GM21423 (cell line): ENCODE measurements around the gene ZNF454.

Source experiments
- ATAC-seq: cut with Tn5 transposase; IDR thresholded peaks from one replicate; pipeline ENCODE4 v1.9.1; 2021; ENCODE audit warnings: mild to moderate bottlenecking, moderate library complexity; ENCODE audit not compliant: unreplicated experiment

ZNF454 gene

GRCh38 chr5:178940569-178941360 lies at the start of gene ZNF454:
Gene ZNF454, plus strand, starts transcription at chr5:178941198. Its CDS starts 1,594 bp downstream, at chr5:178942792.
- ATAC-seq, result no peak

DNA sequence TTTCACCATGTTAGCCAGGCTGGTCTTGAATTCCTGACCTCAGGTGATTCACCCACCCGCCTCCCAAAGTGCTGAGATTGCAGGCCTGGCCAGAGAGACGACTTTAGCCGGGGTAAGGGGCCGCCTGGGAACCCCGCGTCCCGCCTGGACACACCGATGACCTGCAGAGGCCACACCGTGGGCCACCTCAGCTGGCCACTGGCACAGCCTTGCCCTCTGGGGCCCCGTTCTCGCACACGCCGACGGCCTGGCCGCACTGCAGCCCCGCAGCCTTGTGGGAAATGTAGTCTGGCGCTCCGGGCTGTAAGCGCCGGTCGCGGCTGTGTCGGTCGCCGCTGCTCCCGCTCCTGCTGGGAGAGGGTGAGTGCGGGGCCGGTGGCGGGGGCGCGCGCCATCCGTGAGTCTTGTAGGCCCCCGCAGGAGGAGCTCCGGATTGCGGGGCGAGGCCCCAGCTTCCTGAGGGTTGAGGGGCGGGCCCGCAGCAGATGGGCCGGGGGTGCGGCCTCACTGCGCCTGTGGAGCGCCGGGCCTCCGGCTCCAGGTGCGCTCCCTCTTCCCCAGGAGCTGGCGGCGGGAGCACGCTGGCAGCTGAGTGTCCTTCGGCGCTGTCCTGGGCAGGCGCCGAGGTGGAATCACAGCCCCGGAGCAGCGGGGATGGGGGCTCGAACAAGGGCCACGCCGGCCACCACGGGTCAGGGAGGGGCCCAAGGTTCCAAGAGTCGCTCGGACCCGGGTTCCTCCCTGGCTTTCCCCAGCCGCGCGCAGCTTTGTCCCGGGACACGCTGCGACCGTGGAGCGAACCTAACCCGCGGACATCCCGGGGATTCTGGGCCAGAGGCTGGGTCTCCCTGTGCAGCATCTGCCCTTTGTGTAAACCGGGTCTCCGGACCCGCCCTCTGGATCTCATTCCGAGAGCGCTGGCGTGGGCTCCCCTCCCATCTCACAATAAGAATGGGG lies 45.1 kb upstream of the ZNF454 start, which contains the start of gene ZFP2:
Gene ZFP2, plus strand, starts transcription at position 299 of the 957 bp plus-strand sequence. CDS start 35,401 bp downstream, outside the sequence.
- no peak for ATAC-seq

GRCh38 chr5:178899289-178899688 lies 41.7 kb upstream of the ZNF454 start:
- ATAC-seq, result no peak

GRCh38 chr5:178902849-178903248 lies 38.1 kb upstream of the ZNF454 start:
- ATAC-seq, result no peak

DNA sequence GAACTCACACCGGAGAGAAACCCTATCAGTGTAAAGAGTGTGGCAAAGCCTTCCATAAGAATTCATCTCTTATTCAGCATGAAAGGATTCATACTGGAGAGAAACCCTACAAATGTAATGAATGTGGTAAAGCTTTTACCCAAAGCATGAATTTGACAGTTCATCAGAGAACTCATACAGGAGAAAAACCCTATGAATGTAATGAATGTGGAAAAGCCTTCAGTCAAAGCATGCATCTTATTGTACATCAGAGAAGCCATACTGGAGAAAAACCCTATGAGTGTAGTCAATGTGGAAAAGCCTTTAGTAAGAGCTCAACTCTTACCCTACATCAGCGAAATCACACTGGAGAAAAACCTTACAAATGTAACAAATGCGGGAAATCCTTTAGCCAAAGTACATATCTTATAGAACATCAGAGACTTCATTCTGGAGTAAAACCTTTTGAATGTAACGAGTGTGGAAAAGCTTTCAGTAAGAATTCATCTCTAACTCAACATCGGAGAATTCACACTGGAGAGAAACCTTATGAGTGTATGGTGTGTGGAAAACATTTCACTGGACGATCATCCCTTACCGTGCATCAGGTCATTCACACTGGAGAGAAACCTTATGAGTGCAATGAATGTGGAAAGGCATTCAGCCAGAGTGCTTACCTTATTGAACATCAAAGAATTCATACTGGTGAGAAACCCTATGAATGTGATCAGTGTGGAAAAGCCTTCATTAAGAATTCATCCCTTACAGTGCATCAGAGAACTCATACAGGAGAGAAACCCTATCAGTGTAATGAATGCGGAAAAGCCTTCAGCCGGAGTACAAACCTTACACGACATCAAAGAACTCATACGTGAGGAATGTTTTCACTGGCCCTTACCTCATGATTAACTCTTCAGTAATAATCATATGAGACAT lies 8.9 kb upstream of the ZNF454 start:
- ATAC-seq, result no peak

DNA sequence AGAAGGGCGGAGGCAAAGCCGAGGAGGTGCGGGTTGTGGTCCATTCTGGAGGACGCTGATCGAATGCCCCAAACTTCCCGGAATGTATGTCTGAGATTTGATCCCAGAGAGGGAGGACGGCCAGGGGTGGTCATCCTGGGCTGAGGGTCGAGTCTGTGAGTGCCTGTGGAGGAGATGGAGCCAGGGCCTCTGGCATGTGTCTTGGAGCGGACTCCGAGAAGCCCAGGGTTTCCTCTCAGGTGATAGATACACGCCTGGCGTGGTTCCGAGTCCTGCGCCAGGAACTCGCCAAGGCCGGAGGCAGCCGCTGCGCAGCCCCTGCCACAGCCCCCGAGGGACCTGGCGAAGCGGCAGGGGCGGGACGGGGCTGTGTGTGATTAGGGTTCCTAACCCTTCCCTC lies 363 bp downstream of the ZNF454 start:
- no peak for ATAC-seq

GRCh38 chr5:178965465-178966055 lies 24.6 kb downstream of the ZNF454 start:
- no peak for ATAC-seq

DNA sequence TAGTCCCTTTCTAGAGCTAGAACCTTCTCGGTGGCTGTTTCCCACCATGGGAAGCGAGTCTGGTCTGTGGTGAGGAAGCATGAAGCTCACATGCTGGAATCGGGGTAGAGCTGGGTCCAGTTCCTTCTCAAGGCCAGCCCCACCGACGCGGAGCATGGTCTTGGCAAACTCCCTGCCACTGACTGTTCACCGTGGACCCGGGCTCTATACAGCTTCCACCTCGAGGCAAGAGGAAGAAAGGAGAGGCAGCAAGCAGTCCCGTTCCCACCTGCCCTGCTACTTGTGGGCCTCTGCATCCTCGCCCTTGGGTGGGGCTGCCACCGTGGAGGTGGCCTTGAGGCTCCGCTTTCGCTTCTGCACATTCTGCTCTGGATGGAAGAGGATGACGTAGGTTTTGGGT lies 40.4 kb downstream of the ZNF454 start:
- no peak for ATAC-seq

GRCh38 chr5:178982941-178983340 lies 41.9 kb downstream of the ZNF454 start:
- ATAC-seq, result no peak

DNA sequence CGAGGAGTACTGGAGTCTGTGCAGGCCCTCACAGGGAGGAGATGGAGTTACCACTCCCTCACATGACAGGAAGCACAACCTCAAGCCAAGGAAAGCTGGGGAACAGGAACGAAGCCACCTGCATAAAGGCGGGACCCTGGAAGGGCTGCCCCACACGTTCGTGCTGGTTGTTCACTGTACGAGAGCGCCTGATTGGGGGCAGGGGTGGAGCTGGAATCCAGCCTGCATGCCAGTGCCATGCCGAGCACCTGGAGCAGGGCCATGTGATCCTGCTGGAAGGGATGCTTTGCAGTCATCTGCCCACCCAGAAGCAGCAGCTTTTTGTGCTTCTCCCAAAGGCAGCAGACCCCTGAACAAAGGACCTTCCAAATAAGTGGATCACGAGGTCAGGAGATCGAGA lies 42.7 kb downstream of the ZNF454 start:
- ATAC-seq, result no peak

GRCh38 chr5:178984145-178985072 lies 43.4 kb downstream of the ZNF454 start:
- no peak for ATAC-seq

- no peak for ATAC-seq
Measured at GRCh38 chr5:178986326-178986960, 45.4 kb downstream of the ZNF454 start.

GRCh38 chr5:178988436-178989220 lies 47.6 kb downstream of the ZNF454 start:
- no peak for ATAC-seq

- no peak for ATAC-seq
Measured at GRCh38 chr5:178989311-178989710, 48.3 kb downstream of the ZNF454 start.

- no peak for ATAC-seq
Measured at GRCh38 chr5:178990491-178990890, 49.5 kb downstream of the ZNF454 start.

GRCh38 chr5:178991190-178992145 lies 50.5 kb downstream of the ZNF454 start:
- no peak for ATAC-seq
